EH (cell line): ENCODE data around the gene ZNF564.
A peak's percentile ranks its signal among the peaks of the same experiment; 100 is the strongest.
"Not testable (repeated sequence)": the region's sequence is repeated elsewhere in the genome, so short reads cannot be mapped to it uniquely, and the experiment has no call there.

Experiments
- DNase-seq: peaks from one replicate; pipeline ENCODE4 v3.0.0-alpha.2; 2015; ENCODE audit warnings: low read depth

Gene ZNF564

GRCh38 chr19:12551060-12551832, at the start of gene ZNF564:
Gene ZNF564, minus strand, starts transcription at chr19:12551482. Its CDS starts 150 bp downstream, at chr19:12551332.
- peak; percentile 98 for DNase-seq

GRCh38 chr19:12597594-12597993, 46.3 kb upstream of the ZNF564 start:
- no peak for DNase-seq

DNA sequence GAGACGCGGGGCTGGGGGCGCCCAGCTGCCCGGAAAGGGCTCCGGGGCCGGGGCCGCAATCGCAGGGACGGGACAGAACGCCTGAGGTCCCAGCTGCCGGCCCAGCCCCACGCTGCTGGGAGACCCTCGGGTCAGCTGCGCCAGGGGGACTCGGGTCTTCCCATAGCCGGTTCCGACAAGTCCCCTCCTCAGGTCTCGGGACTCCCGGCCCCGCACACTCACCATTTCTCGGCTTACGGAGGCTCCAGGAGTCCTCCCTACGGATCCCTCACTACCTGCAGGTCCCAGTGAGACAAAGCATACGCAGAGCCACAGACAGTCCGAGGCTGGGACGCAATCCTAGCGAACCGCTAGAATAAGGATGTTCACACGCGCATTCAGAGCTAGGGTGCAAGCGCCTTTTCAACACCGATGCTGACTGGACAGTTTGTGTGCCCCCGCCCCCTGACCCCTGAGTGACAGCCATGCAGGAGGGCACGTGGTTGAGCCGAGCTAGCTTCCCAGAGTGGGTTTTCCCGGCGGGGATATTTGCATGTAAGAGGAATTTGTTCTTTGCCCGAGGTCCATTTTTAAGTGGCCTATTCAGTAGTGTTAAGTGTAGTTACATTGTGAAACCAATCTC, 45.8 kb upstream of the ZNF564 start:
- DNase-seq = no peak

- DNase-seq = no peak
These were observed 45.2 kb upstream of the ZNF564 start for GRCh38 chr19:12596485-12596884.

- DNase-seq = peak; percentile 2
These were observed 29.8 kb upstream of the ZNF564 start for GRCh38 chr19:12581100-12581499.

GRCh38 chr19:12580180-12580694, 29.0 kb upstream of the ZNF564 start:
- peak; percentile 82 for DNase-seq

DNA sequence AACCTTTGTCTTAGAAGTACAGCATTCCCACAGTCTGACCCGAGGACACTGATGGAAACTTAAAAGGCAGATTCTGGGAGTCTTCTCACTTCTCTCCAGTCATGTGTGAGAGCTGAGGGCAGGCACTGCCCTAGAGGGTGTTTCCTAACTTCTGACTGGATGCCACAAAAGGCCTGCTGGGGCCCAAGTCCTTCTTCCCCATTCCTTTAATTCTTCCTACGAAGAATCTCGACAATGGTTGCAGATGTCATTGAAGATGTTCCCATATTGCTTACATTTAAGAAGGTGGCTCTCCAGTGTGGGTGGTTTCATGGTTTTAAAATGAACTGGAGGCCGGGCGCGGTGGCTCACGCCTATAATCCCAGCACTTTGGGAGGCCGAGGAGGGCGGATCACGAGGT, 27.4 kb upstream of the ZNF564 start:
- DNase-seq = no peak

- DNase-seq = no peak
These were observed 22.8 kb upstream of the ZNF564 start for GRCh38 chr19:12574036-12574435.

DNA sequence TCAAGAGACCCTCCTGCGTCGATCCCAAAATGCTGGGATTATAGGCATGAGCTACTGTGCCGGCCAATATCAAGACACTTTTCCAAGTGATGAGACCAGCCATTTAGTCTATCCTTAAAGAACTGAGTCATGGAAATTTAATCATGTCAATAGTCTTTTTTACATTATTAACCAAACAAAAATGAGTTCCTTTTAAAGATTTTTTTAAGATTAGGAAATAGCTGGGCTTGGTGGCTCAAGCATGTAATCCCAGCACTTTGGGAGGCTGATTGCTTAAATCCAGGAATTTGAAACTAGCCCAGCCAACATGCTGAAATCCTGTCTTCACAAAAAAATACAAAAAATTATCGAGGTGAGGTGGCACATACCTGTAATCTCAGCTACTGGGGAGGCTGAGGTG, 16.7 kb upstream of the ZNF564 start:
- DNase-seq = peak; percentile 36

DNA sequence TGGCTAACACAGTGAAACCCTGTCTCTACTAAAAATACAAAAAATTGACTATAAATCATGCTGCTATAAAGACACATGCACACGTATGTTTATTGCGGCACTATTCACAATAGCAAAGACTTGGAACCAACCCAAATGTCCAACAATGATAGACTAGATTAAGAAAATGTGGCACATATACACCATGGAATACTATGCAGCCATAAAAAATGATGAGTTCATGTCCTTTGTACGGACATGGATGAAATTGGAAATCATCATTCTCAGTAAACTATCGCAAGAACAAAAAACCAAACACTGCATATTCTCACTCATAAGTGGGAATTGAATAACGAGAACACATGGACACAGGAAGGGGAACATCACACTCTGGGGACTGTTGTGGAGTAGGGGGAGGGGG, 15.1 kb upstream of the ZNF564 start:
- not testable (repeated sequence) for DNase-seq

DNA sequence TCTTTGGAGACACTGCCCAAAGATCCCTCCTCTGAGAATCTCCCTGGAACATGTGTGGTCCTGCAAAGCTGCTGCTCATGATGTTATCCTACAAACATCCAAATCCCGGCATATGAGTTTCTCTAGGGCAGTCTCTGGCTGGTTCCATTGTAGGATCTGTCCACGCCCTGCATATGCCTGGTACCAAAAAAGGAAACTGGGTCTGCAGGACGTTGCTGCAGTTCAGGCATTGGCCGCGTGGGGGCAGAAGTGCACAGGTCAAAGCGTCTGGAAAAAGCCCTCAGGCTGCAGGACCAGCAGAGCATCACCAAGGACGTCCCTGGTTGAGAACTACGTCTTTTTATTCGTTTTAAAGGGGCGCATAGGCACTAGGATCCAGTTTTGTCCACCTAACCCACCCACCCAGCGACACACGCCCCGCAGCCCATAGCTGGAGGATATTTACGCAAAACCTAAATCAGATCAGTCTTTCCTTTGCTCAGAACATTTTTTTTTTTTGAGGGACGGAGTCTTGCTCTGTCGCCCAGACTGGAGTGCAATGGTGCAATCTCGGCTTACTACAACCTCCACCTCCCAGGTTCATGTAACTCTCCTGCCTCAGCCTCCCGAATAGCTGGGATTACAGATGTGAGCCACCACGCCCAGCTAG, 12.9 kb upstream of the ZNF564 start:
- peak; percentile 93 for DNase-seq

- no peak for DNase-seq
These were observed 4.2 kb upstream of the ZNF564 start for GRCh38 chr19:12555456-12555930.

DNA sequence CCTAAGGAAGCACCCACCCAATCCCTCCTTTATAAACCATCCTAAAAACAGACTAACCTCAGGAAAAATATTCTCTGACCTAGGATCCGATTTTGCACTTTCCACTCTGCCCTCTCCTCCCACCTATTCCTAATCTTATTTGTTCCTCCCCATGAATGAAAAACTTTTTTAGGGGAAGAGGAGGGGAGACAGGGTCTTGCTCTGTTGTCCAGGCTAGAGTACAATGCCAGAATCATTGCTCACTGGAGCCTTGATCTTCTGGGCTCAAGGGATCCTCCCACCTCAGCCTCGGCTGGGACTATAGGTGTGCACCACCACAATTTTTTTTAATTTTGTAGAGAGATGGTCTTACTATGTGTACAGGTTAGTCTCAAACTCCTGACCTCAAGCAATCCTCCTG, 4.4 kb downstream of the ZNF564 start:
- no peak for DNase-seq

DNA sequence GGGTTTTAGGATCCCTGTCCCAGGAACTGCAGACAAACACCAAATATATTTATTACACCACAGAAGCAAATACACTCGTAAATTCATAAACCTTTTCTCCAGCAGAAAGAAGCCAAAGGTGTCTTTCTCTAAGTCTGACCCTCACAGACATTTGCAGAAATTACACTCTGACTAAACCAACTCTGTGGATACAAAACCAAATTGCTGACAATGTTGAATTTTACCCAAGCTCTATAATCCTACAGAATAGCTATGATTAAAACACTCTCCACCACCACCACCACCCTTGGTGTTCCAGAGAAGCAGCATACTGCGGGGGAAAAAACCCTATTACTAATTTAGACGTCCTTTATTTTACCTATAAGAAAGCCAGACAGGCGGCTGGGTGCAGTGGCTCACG, 5.2 kb downstream of the ZNF564 start:
- DNase-seq = no peak

- no peak for DNase-seq
These were observed 6.0 kb downstream of the ZNF564 start for GRCh38 chr19:12545267-12545666.

DNA sequence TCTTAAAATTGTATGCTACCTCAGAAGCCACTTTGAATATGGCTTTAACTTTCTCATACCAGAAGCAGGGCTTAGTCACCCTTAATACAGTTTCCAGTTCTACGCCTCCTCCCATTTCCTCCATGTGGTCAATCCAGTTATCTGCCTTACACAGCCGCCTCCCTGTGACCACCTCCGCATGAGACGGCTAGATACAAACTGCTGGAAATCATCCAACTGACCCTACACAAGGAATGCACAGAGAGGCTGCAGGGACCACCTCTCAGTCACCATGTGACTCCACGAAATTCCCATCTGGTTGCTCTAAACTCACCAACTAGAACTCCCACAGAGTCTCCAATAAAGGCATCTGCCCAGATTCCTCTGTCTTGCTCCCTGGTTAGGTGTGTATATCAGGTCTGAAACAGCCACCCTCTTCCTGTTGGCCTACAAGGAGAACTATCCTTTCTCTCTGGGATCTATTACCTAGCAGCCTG, 6.8 kb downstream of the ZNF564 start:
- DNase-seq = no peak

- no peak for DNase-seq
These were observed 7.4 kb downstream of the ZNF564 start for GRCh38 chr19:12543855-12544254.

DNA sequence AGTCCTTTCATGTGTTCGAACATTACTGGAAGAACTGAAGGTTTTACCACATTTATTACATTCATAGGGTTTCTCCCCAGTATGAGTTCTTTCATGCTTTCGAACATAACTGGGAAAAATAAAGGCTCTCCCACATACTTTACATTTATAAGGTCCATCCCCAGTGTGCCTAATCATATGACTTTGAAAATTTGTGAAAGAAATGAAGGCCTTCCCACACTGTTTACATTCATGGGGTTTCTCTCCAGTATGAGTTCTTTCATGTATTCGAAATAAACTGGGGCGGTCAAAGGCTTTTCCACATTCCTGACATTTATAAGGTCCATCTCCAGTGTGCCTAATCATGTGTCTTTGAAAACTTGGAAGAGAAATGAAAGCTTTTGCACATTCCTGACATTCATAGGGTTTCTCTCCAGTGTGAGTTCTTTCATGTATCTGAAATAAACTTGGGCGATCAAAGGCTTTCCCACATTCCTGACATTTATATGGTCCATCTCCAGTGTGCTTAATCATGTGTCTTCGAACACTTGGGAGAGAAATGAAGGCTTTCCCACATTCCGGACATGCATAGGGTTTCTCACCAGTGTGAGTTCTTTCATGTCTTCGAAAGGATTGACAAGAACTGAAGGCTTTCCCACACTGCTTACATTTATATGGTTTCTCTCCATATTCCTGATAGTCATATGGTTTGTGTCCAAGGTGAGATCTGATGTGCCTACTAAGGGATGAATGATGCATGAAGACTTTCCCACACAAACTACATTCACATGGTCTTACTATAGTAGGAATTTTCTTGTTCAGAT, 24.0 kb downstream of the ZNF564 start:
- peak; percentile 35 for DNase-seq

GRCh38 chr19:12526542-12526941, 24.7 kb downstream of the ZNF564 start:
- no peak for DNase-seq

- DNase-seq = no peak
These were observed 29.3 kb downstream of the ZNF564 start for GRCh38 chr19:12521996-12522395.

DNA sequence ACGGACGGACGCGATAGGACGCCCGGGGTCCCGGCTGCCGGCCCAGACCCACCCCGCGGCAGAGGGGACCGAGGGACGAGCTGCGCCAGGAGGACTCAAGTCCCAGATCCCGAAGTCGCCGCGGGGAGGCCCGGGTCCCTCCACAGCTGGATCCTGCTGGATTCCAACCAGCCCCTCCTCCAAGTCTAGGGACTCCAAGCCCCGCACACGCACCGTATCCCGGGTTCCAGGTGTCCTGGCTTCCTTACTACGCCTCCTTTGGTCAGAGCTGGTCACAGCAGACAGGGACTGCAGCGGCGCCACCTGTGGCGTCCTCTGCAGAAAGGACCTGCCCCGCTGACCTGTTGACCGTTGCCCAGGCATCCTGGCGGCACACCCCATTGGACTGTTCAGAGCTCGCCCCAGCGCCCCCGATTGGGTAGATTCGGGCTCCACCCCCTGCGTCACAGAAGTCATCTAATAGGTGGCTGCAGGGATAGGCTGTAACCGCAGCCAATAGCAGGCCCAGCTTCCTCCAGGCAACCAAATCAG, 37.7 kb downstream of the ZNF564 start:
- no peak for DNase-seq

GRCh38 chr19:12497032-12497431, 54.2 kb downstream of the ZNF564 start:
- DNase-seq = no peak
